ENCODE data around the gene INPP5E.
"Not testable (repeated sequence)": the region's sequence is repeated elsewhere in the genome, so short reads cannot be mapped to it uniquely, and the experiment has no call there.

The INPP5E gene

DNA sequence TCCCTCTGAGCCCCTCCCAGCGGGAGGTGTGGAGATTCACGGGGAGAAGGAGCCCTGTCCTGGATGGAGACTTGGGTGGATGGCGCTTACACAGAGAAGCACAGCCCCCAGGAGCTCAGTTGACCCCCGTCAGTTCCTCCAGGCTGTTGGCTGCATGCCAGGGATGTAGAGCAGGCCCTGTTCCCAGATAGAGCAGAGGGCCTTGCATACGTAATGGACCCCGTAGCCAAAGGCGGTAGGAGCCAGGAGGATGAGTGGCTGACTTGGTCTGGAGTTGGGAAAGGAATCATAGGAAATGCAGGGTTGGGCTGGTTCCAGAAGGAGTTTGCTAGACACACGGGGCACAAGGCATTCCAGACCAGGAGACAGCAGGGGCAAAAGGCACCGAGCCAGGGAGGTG is 26.7 kb downstream of the INPP5E start:
- Histone ChIP-seq H3K36me3 (ENCODE audit: control insufficient read depth, insufficient read depth, low read length) (peaks cover 36% of the 10 kb centered on the region), H3K9me3 (ENCODE audit: control insufficient read depth, insufficient read depth, low read length) (no peaks in the 10 kb centered on the region)

GRCh38 chr9:136411378-136411777 is 28.3 kb downstream of the INPP5E start:
- Histone ChIP-seq H3K27me3 (ENCODE audit: control insufficient read depth, insufficient read depth, low read length) (no peaks in the 10 kb centered on the region), H3K9me3 (ENCODE audit: control insufficient read depth, insufficient read depth, low read length) (no peaks in the 10 kb centered on the region), H3K4me1 (ENCODE audit: control insufficient read depth, insufficient read depth, low read length) (no peaks in the 10 kb centered on the region; the same call in 1 of the 2 replicates), H3K36me3 (ENCODE audit: control insufficient read depth, insufficient read depth, low read length) (peaks cover 35% of the 10 kb centered on the region), H3K4me3 (ENCODE audit: low read length) (peak overlapping the region; percentile 82; the same call in 1 of the 2 replicates), H3K27ac (ENCODE audit: low read length) (no peak overlapping the region)
- no CpG with 5 or more reads among the region's 4 CpGs for WGBS (ENCODE audit: insufficient coverage, insufficient read length)
- no peak for DNase-seq (ENCODE audit: low read depth, low spot score)

More for the DNA sequence above, 26.7 kb downstream of the INPP5E start:
- Histone ChIP-seq H3K4me1 (ENCODE audit: control insufficient read depth, insufficient read depth, low read length) (no peaks in the 10 kb centered on the region; the same call in 1 of the 2 replicates), H3K27ac (ENCODE audit: low read length) (no peak overlapping the region), H3K27me3 (ENCODE audit: control insufficient read depth, insufficient read depth, low read length) (no peaks in the 10 kb centered on the region), H3K4me3 (ENCODE audit: low read length) (no peak overlapping the region; the same call in 1 of the 2 replicates)
- no CpG with 5 or more reads among the region's 9 CpGs for WGBS (ENCODE audit: insufficient coverage, insufficient read length)
- DNase-seq (ENCODE audit: low read depth, low spot score), result no peak

- no peaks in the 10 kb centered on the region for H3K27me3 ChIP-seq (ENCODE audit: control insufficient read depth, insufficient read depth, low read length)
- H3K27ac ChIP-seq (ENCODE audit: low read length), result no peak within 1 kb of the TSS
- peaks cover 32% of the 10 kb centered on the region for H3K36me3 ChIP-seq (ENCODE audit: control insufficient read depth, insufficient read depth, low read length)
- WGBS (ENCODE audit: insufficient coverage, insufficient read length), result no CpG with 5 or more reads among the region's 83 CpGs
- peak; percentile 60 for DNase-seq (ENCODE audit: low read depth, low spot score)
- H3K4me3 ChIP-seq (ENCODE audit: low read length), result peak within 1 kb of the TSS; percentile 82
- no peaks in the 10 kb centered on the region for H3K9me3 ChIP-seq (ENCODE audit: control insufficient read depth, insufficient read depth, low read length)
- H3K4me1 ChIP-seq (ENCODE audit: control insufficient read depth, insufficient read depth, low read length), result no peaks in the 10 kb centered on the region; the same call in 1 of the 2 replicates
These were observed 29.0 kb downstream of the INPP5E start, which contains the start of the genes ENTR1 and PMPCA for GRCh38 chr9:136410500-136411287. ENTR1 (minus strand) TSS chr9:136410614; CDS start chr9:136410397, 217 bp downstream. PMPCA (plus strand) TSS chr9:136410658; CDS start chr9:136410669, 11 bp downstream.

GRCh38 chr9:136409557-136410455 is 29.8 kb downstream of the INPP5E start:
- no peaks in the 10 kb centered on the region; the same call in 1 of the 2 replicates for H3K4me1 ChIP-seq (ENCODE audit: control insufficient read depth, insufficient read depth, low read length)
- WGBS (ENCODE audit: insufficient coverage, insufficient read length), result no CpG with 5 or more reads among the region's 71 CpGs
- no peak overlapping the region for H3K27ac ChIP-seq (ENCODE audit: low read length)
- H3K9me3 ChIP-seq (ENCODE audit: control insufficient read depth, insufficient read depth, low read length), result no peaks in the 10 kb centered on the region
- DNase-seq (ENCODE audit: low read depth, low spot score), result no peak
- H3K36me3 ChIP-seq (ENCODE audit: control insufficient read depth, insufficient read depth, low read length), result peaks cover 37% of the 10 kb centered on the region
- no peaks in the 10 kb centered on the region for H3K27me3 ChIP-seq (ENCODE audit: control insufficient read depth, insufficient read depth, low read length)
- peak overlapping the region; percentile 82 for H3K4me3 ChIP-seq (ENCODE audit: low read length)

GRCh38 chr9:136407911-136408310 is 31.7 kb downstream of the INPP5E start:
- Histone ChIP-seq H3K9me3 (ENCODE audit: control insufficient read depth, insufficient read depth, low read length) (no peaks in the 10 kb centered on the region), H3K27ac (ENCODE audit: low read length) (no peak overlapping the region), H3K4me3 (ENCODE audit: low read length) (no peak overlapping the region), H3K4me1 (ENCODE audit: control insufficient read depth, insufficient read depth, low read length) (no peaks in the 10 kb centered on the region; the same call in 1 of the 2 replicates), H3K36me3 (ENCODE audit: control insufficient read depth, insufficient read depth, low read length) (peaks cover 34% of the 10 kb centered on the region), H3K27me3 (ENCODE audit: control insufficient read depth, insufficient read depth, low read length) (no peaks in the 10 kb centered on the region)
- DNase-seq (ENCODE audit: low read depth, low spot score), result no peak
- no CpG with 5 or more reads among the region's 7 CpGs for WGBS (ENCODE audit: insufficient coverage, insufficient read length)

DNA sequence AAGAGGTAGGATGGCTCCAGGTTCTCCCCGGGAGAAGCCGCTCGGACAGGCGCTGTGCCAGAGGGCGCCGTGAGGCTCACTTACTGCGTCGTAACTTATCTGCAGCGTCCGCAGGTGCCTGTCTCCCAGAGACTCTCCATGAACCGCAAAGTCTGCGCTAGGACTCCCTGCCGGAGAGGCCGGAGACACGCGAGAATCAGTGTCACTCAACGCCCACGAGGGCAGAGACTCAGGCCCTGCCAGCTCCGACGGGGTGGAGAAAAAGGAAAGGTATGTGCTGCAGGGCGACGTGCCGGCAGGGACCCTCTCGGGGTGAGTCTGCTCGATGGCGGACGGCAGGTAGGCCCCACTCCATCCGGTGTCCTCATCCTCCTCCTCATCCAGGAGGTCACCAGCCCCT is 32.6 kb downstream of the INPP5E start:
- H3K36me3 ChIP-seq (ENCODE audit: control insufficient read depth, insufficient read depth, low read length), result peaks cover 32% of the 10 kb centered on the region
- DNase-seq (ENCODE audit: low read depth, low spot score); H3K27me3 ChIP-seq (ENCODE audit: control insufficient read depth, insufficient read depth, low read length); H3K4me3 ChIP-seq (ENCODE audit: low read length); H3K9me3 ChIP-seq (ENCODE audit: control insufficient read depth, insufficient read depth, low read length); H3K4me1 ChIP-seq (ENCODE audit: control insufficient read depth, insufficient read depth, low read length); H3K27ac ChIP-seq (ENCODE audit: low read length): not testable (repeated sequence)
- no CpG with 5 or more reads among the region's 28 CpGs for WGBS (ENCODE audit: insufficient coverage, insufficient read length)

- not testable (repeated sequence) for H3K9me3 ChIP-seq (ENCODE audit: control insufficient read depth, insufficient read depth, low read length); H3K4me3 ChIP-seq (ENCODE audit: low read length); H3K4me1 ChIP-seq (ENCODE audit: control insufficient read depth, insufficient read depth, low read length); H3K27ac ChIP-seq (ENCODE audit: low read length); DNase-seq (ENCODE audit: low read depth, low spot score); H3K27me3 ChIP-seq (ENCODE audit: control insufficient read depth, insufficient read depth, low read length)
- WGBS (ENCODE audit: insufficient coverage, insufficient read length), result no CpG with 5 or more reads among the region's 10 CpGs
- H3K36me3 ChIP-seq (ENCODE audit: control insufficient read depth, insufficient read depth, low read length), result peaks cover 32% of the 10 kb centered on the region
These were observed 33.7 kb downstream of the INPP5E start for GRCh38 chr9:136405904-136406303.

DNA sequence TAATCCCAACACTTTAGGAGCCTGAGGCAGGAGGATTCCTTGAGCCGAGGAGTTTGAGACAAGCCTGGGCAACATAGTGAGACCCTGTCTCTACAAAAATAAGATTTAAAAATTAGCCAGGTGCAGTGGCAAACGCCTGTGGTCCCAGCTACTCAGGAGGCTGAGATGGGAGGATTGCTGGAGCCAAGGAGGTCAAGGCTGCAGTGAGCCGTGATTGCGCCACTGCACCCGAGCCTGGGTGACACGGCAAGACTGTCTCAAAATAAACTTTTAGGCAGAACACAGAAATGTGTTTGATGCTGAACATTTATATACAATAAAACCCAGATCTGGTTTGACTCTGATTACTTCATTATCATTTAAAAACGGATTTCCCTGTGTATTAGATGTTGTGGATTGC is 34.2 kb downstream of the INPP5E start:
- H3K27ac ChIP-seq (ENCODE audit: low read length), result no peak overlapping the region
- no peaks in the 10 kb centered on the region; the same call in 1 of the 2 replicates for H3K4me1 ChIP-seq (ENCODE audit: control insufficient read depth, insufficient read depth, low read length)
- H3K36me3 ChIP-seq (ENCODE audit: control insufficient read depth, insufficient read depth, low read length), result peaks cover 32% of the 10 kb centered on the region
- no peak overlapping the region for H3K4me3 ChIP-seq (ENCODE audit: low read length)
- no peaks in the 10 kb centered on the region for H3K27me3 ChIP-seq (ENCODE audit: control insufficient read depth, insufficient read depth, low read length)
- no CpG with 5 or more reads among the region's 7 CpGs for WGBS (ENCODE audit: insufficient coverage, insufficient read length)
- no peak for DNase-seq (ENCODE audit: low read depth, low spot score)
- H3K9me3 ChIP-seq (ENCODE audit: control insufficient read depth, insufficient read depth, low read length), result no peaks in the 10 kb centered on the region

DNA sequence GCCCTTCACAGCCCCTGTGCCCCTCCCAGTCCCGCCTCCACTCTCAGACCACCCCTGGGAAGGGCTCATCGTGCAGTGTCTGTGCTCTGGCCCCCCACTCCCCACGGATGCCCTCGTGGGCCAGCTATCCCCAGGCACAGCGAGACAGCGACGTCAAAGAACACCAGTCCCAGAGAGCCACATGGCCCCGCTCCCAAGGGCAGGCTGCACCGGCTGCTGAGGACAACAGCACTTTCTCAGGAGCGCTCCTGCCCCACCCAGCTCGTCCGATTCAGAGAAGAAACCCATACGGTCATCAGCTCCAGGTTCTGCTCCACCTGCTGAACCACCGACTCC is 34.9 kb downstream of the INPP5E start:
- Histone ChIP-seq H3K27ac (ENCODE audit: low read length) (no peak overlapping the region), H3K27me3 (ENCODE audit: control insufficient read depth, insufficient read depth, low read length) (no peaks in the 10 kb centered on the region), H3K4me1 (ENCODE audit: control insufficient read depth, insufficient read depth, low read length) (no peaks in the 10 kb centered on the region; the same call in 1 of the 2 replicates), H3K4me3 (ENCODE audit: low read length) (no peak overlapping the region), H3K36me3 (ENCODE audit: control insufficient read depth, insufficient read depth, low read length) (peaks cover 32% of the 10 kb centered on the region), H3K9me3 (ENCODE audit: control insufficient read depth, insufficient read depth, low read length) (no peaks in the 10 kb centered on the region)
- DNase-seq (ENCODE audit: low read depth, low spot score), result no peak
- WGBS (ENCODE audit: insufficient coverage, insufficient read length), result no CpG with 5 or more reads among the region's 14 CpGs
